H1 (cell line): ENCODE data around the gene TTC9. TPM values are rescaled to one million over a fixed set of nuclear protein-coding genes. Genes with fewer than 3 reads are reported as not detected.

ENCODE experiments used
- CTCF ChIA-PET: fragments of 300-600 bp; sonication (Branson Sonifier 250); formaldehyde crosslinking; loops from one replicate; lab custom pipeline; 2021; ENCODE audit not compliant: partially characterized antibody; lab: Charles Lee
- POLR2A ChIA-PET: fragments of 300-600 bp; sonication (Branson Sonifier 250); formaldehyde crosslinking; loops from one replicate; lab custom pipeline; 2021; ENCODE audit warnings: inconsistent platforms; ENCODE audit not compliant: partially characterized antibody; lab: Charles Lee
- DNase-seq, 2 experiments: peaks; one replicate each; pipeline versions ENCODE4 v3.0.0 to v3.0.0-alpha.2; 2010 to 2022; ENCODE audit warnings: low spot score in 2 of 2, low read depth in 1 of 2, mixed read lengths in 1 of 2
- FAIRE-seq: peaks from 2 replicates; lab custom pipeline; 2011; peaks lifted over from hg19 to GRCh38; lab: Jason Lieb, UNC
- H2AFZ ChIP-seq: 2 replicates; pipeline ENCODE4 v1.8.1; 2012; ENCODE audit warnings: low read length, inconsistent platforms
- H2AK5ac ChIP-seq: 2 replicates; pipeline ENCODE4 v1.6.1; 2013; ENCODE audit warnings: low read depth, low read length
- H2BK120ac ChIP-seq: replicated peaks from 2 replicates; pipeline ENCODE3; 2013; ENCODE audit warnings: low read depth, low read length, inconsistent platforms
- H2BK12ac ChIP-seq: 2 replicates; pipeline ENCODE4 v1.6.1; 2013; ENCODE audit warnings: low read depth, low read length
- H2BK15ac ChIP-seq: 2 replicates; pipeline ENCODE4 v1.6.1; 2013; ENCODE audit warnings: low read length
- H2BK20ac ChIP-seq: 2 replicates; pipeline ENCODE4 v1.6.1; 2013; ENCODE audit warnings: low read length
- H2BK5ac ChIP-seq: 2 replicates; pipeline ENCODE4 v1.6.1; 2013; ENCODE audit warnings: low read depth, low read length
- H3K14ac ChIP-seq: 2 replicates; pipeline ENCODE4 v1.6.1; 2013; ENCODE audit warnings: inconsistent platforms; ENCODE audit not compliant: insufficient read length
- H3K18ac ChIP-seq: 2 replicates; pipeline ENCODE4 v1.6.1; 2013; ENCODE audit warnings: low read length; ENCODE audit errors: extremely low read depth
- H3K23ac ChIP-seq: 2 replicates; pipeline ENCODE4 v1.6.1; 2013; ENCODE audit warnings: inconsistent platforms; ENCODE audit not compliant: insufficient read length
- H3K23me2 ChIP-seq: 2 replicates; pipeline ENCODE4 v1.6.1; 2013; ENCODE audit warnings: low read depth, low read length
- H3K27ac ChIP-seq: 2 replicates; pipeline ENCODE4 v1.6.1; 2011; ENCODE audit warnings: low read depth, low read length, inconsistent platforms
- H3K27me3 ChIP-seq, 4 experiments: replicated peaks in 1 of 4; 1 replicate in 1 of 4; 2 replicates in 3 of 4; pipeline versions ENCODE4 v1.6.1 to v1.8.1; 2011 to 2013; ENCODE audit warnings: low read length in 3 of 4, mild to moderate bottlenecking in 3 of 4, inconsistent platforms in 2 of 4, mixed read lengths in 2 of 4, moderate library complexity in 1 of 4; ENCODE audit not compliant: control insufficient read depth in 3 of 4, insufficient read depth in 3 of 4; ENCODE audit errors: extremely low read depth in 1 of 4
- H3K36me3 ChIP-seq, 4 experiments: 2 replicates each; pipeline versions ENCODE4 v1.6.1 to v1.8.1; 2011 to 2013; ENCODE audit warnings: mild to moderate bottlenecking in 4 of 4, low read length in 3 of 4, moderate library complexity in 2 of 4, control low read depth in 1 of 4, inconsistent platforms in 1 of 4; ENCODE audit not compliant: insufficient read depth in 4 of 4, control insufficient read depth in 2 of 4
- H3K4ac ChIP-seq: replicated peaks from 2 replicates; pipeline ENCODE3; 2013; ENCODE audit warnings: low read length, low read depth, mixed read lengths, inconsistent platforms; ENCODE audit not compliant: insufficient read length
- H3K4me1 ChIP-seq, 4 experiments: replicated peaks in 1 of 4; 1 replicate in 1 of 4; 2 replicates in 3 of 4; pipeline versions ENCODE4 v1.6.1 to v1.8.1; 2011 to 2013; ENCODE audit warnings: low read length in 3 of 4, inconsistent platforms in 2 of 4, mixed read lengths in 1 of 4; ENCODE audit not compliant: insufficient read depth in 4 of 4, control insufficient read depth in 3 of 4
- H3K4me2 ChIP-seq, 2 experiments: 2 replicates each; pipeline versions ENCODE4 v1.6.1 to v1.8.1; 2011 to 2013; ENCODE audit warnings: low read depth in 2 of 2, low read length in 2 of 2, control low read depth in 1 of 2, inconsistent platforms in 1 of 2, mild to moderate bottlenecking in 1 of 2; ENCODE audit not compliant: insufficient read depth in 1 of 2
- H3K4me3 ChIP-seq, 4 experiments: fragments of 200-600, 300-600 bp in 1 of 4; sonication (generic), shearing (Covaris generic), sonication (Bioruptor Twin) in 1 of 4; 2 replicates each; pipeline versions ENCODE4 v1.5.1 to v1.8.1; 2011 to 2016; ENCODE audit warnings: low read length in 4 of 4, low read depth in 3 of 4, control low read depth in 2 of 4, inconsistent platforms in 2 of 4, mild to moderate bottlenecking in 2 of 4, mixed read lengths in 1 of 4, moderate library complexity in 1 of 4; ENCODE audit not compliant: insufficient read depth in 2 of 4; ENCODE audit errors: extremely low read depth in 1 of 4
- H3K56ac ChIP-seq: replicated peaks from 2 replicates; pipeline ENCODE3; 2013; ENCODE audit warnings: low read depth, mild to moderate bottlenecking, mixed read lengths, low read length, inconsistent platforms; ENCODE audit not compliant: insufficient read length
- H3K79me1 ChIP-seq: 2 replicates; pipeline ENCODE4 v1.6.1; 2013; ENCODE audit warnings: low read depth, low read length, control low read depth
- H3K79me2 ChIP-seq, 2 experiments: 2 replicates each; pipeline versions ENCODE4 v1.6.1 to v1.8.1; 2012 to 2013; ENCODE audit warnings: low read length in 2 of 2, mild to moderate bottlenecking in 2 of 2, inconsistent platforms in 1 of 2; ENCODE audit not compliant: insufficient read depth in 2 of 2, control insufficient read depth in 1 of 2
- H3K9ac ChIP-seq, 4 experiments: replicated peaks in 1 of 4; 1 replicate in 1 of 4; 2 replicates in 3 of 4; pipeline versions ENCODE4 v1.6.1 to v1.8.1; 2011 to 2013; ENCODE audit warnings: low read depth in 3 of 4, low read length in 3 of 4, control low read depth in 2 of 4, mild to moderate bottlenecking in 2 of 4, moderate library complexity in 2 of 4, inconsistent platforms in 1 of 4; ENCODE audit errors: extremely low read depth in 1 of 4
- H3K9me3 ChIP-seq, 2 experiments: 2 replicates each; pipeline versions ENCODE4 v1.6.1 to v1.8.1; 2012 to 2013; ENCODE audit warnings: mild to moderate bottlenecking in 2 of 2, moderate library complexity in 2 of 2, control low read depth in 1 of 2, inconsistent platforms in 1 of 2, low read depth in 1 of 2, low read length in 1 of 2, mixed read lengths in 1 of 2; ENCODE audit not compliant: insufficient read depth in 2 of 2
- H4K20me1 ChIP-seq, 2 experiments: replicated peaks in 1 of 2; 2 replicates each; pipeline versions ENCODE3 to v1.8.1; 2011 to 2013; ENCODE audit warnings: inconsistent platforms in 2 of 2, low read length in 2 of 2, mild to moderate bottlenecking in 1 of 2; ENCODE audit not compliant: insufficient read depth in 2 of 2, control insufficient read depth in 1 of 2
- H4K5ac ChIP-seq: 2 replicates; pipeline ENCODE4 v1.6.1; 2013; ENCODE audit warnings: low read length, low read depth, mixed read lengths, inconsistent platforms; ENCODE audit not compliant: insufficient read length
- H4K8ac ChIP-seq: 2 replicates; pipeline ENCODE4 v1.8.0; 2013; ENCODE audit warnings: mild to moderate bottlenecking, moderate library complexity, low read length, inconsistent platforms; ENCODE audit not compliant: insufficient read depth; ENCODE audit errors: extremely low read depth
- H4K91ac ChIP-seq: replicated peaks from 2 replicates; pipeline ENCODE3; 2013; ENCODE audit warnings: low read length, mixed read lengths, inconsistent platforms; ENCODE audit not compliant: insufficient read length
- BCL11A ChIP-seq, 2 experiments: IDR thresholded peaks; one replicate each; pipeline ENCODE4 v1.6.1; 2011; ENCODE audit warnings: low read depth in 2 of 2, low read length in 2 of 2, mild to moderate bottlenecking in 2 of 2
- CEBPB ChIP-seq: IDR thresholded peaks from 2 replicates; pipeline ENCODE4 v1.6.1; 2012; ENCODE audit warnings: low read depth, low read length
- E2F6 ChIP-seq: IDR thresholded peaks from 2 replicates; pipeline ENCODE4 v1.6.1; 2012; ENCODE audit warnings: inconsistent platforms
- EZH2 ChIP-seq: fragments of 200-600 bp; sonication (generic); IDR thresholded peaks from 2 replicates; pipeline ENCODE4 v1.7.1; 2012; ENCODE audit warnings: low read depth, mild to moderate bottlenecking, moderate library complexity, low read length, inconsistent platforms; ENCODE audit not compliant: severe bottlenecking
- HDAC2 ChIP-seq, 2 experiments: fragments of 300-600 bp in 1 of 2; sonication (generic) in 1 of 2; IDR thresholded peaks; 2 replicates each; pipeline ENCODE4 v1.6.1; 2011 to 2012; ENCODE audit warnings: low read depth in 2 of 2, low read length in 2 of 2, mild to moderate bottlenecking in 2 of 2, moderate library complexity in 2 of 2, borderline replicate concordance in 1 of 2, inconsistent platforms in 1 of 2
- KDM1A ChIP-seq: fragments of 200-600, 300-600 bp; sonication (generic); IDR thresholded peaks from 2 replicates; pipeline ENCODE4 v1.7.1; 2016; ENCODE audit warnings: mild to moderate bottlenecking, low read length, borderline replicate concordance
- KDM4A ChIP-seq: IDR thresholded peaks from one replicate; pipeline ENCODE4 v1.7.1; 2012; ENCODE audit warnings: low read depth, mild to moderate bottlenecking, moderate library complexity, low read length, inconsistent platforms; ENCODE audit not compliant: severe bottlenecking
- PHF8 ChIP-seq: fragments of 200-600 bp; sonication (generic); conservative IDR thresholded peaks from 2 replicates; pipeline ENCODE4 v1.7.1; 2012; ENCODE audit warnings: low read depth, mild to moderate bottlenecking, inconsistent platforms, low read length, moderate library complexity
- POLR2AphosphoS5 ChIP-seq: IDR thresholded peaks from 2 replicates; pipeline ENCODE4 v1.6.1; 2011; ENCODE audit warnings: low read depth, low read length
- WGBS, 2 experiments: shearing (Covaris generic) in 1 of 2; methylation state at CpG; one replicate each; pipeline versions ENCODE4 v1.1.6 to v1.1.7; 2013 to 2015; ENCODE audit warnings: low lambda C conversion rate in 2 of 2, mixed read lengths in 2 of 2, inconsistent platforms in 1 of 2, low coverage in 1 of 2, missing lambda C conversion rate in 1 of 2; ENCODE audit not compliant: insufficient replicate concordance in 2 of 2, insufficient coverage in 1 of 2, insufficient read length in 1 of 2; ENCODE audit errors: extremely low coverage in 1 of 2, missing lambda C conversion rate in 1 of 2; 5-methylcytosine and 5-hydroxymethylcytosine counted together
- polyA plus RNA-seq, 7 experiments: library from polyadenylated mRNA; depleted of rRNA in 3 of 7; stranded (reverse) in 5 of 7; unstranded in 2 of 7; fragments of >200 nt in 5 of 7; fragments of 200-250 nt in 2 of 7; gene quantifications; 1 replicate in 5 of 7; 2 replicates in 1 of 7; 4 replicates in 1 of 7; pipeline versions ENCODE4 v1.2.1 to v1.2.3, GENCODE V29; 2011 to 2013; ENCODE audit warnings: missing spikeins in 2 of 7, mixed read lengths in 2 of 7
- total RNA-seq: library from RNA; stranded (reverse); fragmentation: NEBNext Ultra II Directional; extraction: Animal tissue kit (Norgen Biotek cat#: 25700); gene quantifications from 2 replicates; pipeline ENCODE4 v1.2.1, GENCODE V29; 2021

TTC9 gene
- total and polyA plus RNA-seq, 2 of the 8 experiments (the other 6 are each of a cell fraction or from before 2014, with no cell fraction given): 21.0 to 29.5 TPM

- 1% methylated on average over 49 of the region's 51 CpGs; no CpG with 5 or more reads in 1 of the 2 experiments for WGBS, 2 experiments
- H4K91ac ChIP-seq: peak overlapping the region; percentile 83
- H4K8ac ChIP-seq: peak overlapping the region; percentile 42
- peak overlapping the region; percentile 93 to 96 for H3K4me2 ChIP-seq
- peak; percentile 36 for FAIRE-seq
- peaks cover 21 to 80% of the 10 kb centered on the region in 2 experiments for H3K79me2 ChIP-seq
- H3K18ac ChIP-seq: peak overlapping the region; percentile 62; the same call in 1 of the 2 replicates
- H4K20me1 ChIP-seq: no peaks in the 10 kb centered on the region
- H3K23me2 ChIP-seq: peaks cover 15% of the 10 kb centered on the region
- H3K4me1 ChIP-seq: peaks cover 20 to 33% (median 22%) of the 10 kb centered on the region in 4 experiments; a peak in 6 of 7 replicates
- peak overlapping the region; percentile 25 for H2BK120ac ChIP-seq
- peak overlapping the region; percentile 60 for H2AK5ac ChIP-seq
- peak overlapping the region; percentile 69; the same call in 1 of the 2 replicates for H2BK5ac ChIP-seq
- peak overlapping the region; percentile 74 to 83 (median 76) for H3K9ac ChIP-seq
- peak overlapping the region; percentile 46 for H3K56ac ChIP-seq
- peak overlapping the region; percentile 17 for H3K4ac ChIP-seq
- H3K9me3 ChIP-seq: no peaks in the 10 kb centered on the region
- H2BK12ac ChIP-seq: no peak overlapping the region
- peaks cover 0 to 5% (median 0%) of the 10 kb centered on the region in 4 experiments; a peak in 1 of 8 replicates for H3K36me3 ChIP-seq
- H3K27me3 ChIP-seq: no peaks in the 10 kb centered on the region
- no peak for DNase-seq
- peaks cover 9% of the 10 kb centered on the region for H3K79me1 ChIP-seq
- H2BK20ac ChIP-seq: 0 out of 2 replicates have a peak overlapping the region, but pooled peaks have one; percentile 21
- no peak overlapping the region for H3K14ac ChIP-seq
- no peak overlapping the region for H3K23ac ChIP-seq
- H2AFZ ChIP-seq: no peak overlapping the region
- H3K27ac ChIP-seq: peak overlapping the region; percentile 49; the same call in 1 of the 2 replicates
- peak overlapping the region; percentile 84 to 98 (median 90) for H3K4me3 ChIP-seq
- POLR2A ChIA-PET: interaction anchor here (0.7 to 7.3 kb wide), 12 partner anchors 8 to 265 kb away, joined by 3 to 116 read pairs (median 4); partner anchors contain the start of genes MAP3K9 and PCNX1
- H2BK15ac ChIP-seq: no peak overlapping the region
- no peak overlapping the region for H4K5ac ChIP-seq
- CTCF ChIA-PET: interaction anchor here (1.0 to 1.5 kb wide), 2 partner anchors 12 to 50 kb away, joined by 3 to 5 read pairs; no protein-coding TSS in a partner anchor
- TF ChIP-seq KDM1A (no peak), BCL11A (IDR thresholded peaks at IDR 0.05; ENCODE audit: low read depth in 2 of 2, low read length in 2 of 2) (no peak), PHF8 (peak; percentile 41; the same call in 1 of the 2 replicates), HDAC2 (IDR thresholded peaks at IDR 0.05; ENCODE audit: borderline replicate concordance in 1 of 2, low read depth in 2 of 2, low read length in 2 of 2) (no peak), EZH2 (no peak), CEBPB (no peak), POLR2AphosphoS5 (no peak; the same call in 1 of the 2 replicates), KDM4A (peak; percentile 52), E2F6 (no peak)
These were observed 853 bp downstream of the TTC9 start for GRCh38 chr14:70642303-70643235.
